ENCODE results near the gene HNRNPLL. TPM values are rescaled to one million over a fixed set of nuclear protein-coding genes. Genes with fewer than 3 reads are reported as not detected.

The HNRNPLL gene
- total RNA-seq, 4 donors from 2014 or later: 20.5 to 37.9 (median 26.8) TPM

GRCh38 chr2:38523728-38524437 lies 78.8 kb downstream of the HNRNPLL start:
- TF ChIP-seq, protein P1, sequence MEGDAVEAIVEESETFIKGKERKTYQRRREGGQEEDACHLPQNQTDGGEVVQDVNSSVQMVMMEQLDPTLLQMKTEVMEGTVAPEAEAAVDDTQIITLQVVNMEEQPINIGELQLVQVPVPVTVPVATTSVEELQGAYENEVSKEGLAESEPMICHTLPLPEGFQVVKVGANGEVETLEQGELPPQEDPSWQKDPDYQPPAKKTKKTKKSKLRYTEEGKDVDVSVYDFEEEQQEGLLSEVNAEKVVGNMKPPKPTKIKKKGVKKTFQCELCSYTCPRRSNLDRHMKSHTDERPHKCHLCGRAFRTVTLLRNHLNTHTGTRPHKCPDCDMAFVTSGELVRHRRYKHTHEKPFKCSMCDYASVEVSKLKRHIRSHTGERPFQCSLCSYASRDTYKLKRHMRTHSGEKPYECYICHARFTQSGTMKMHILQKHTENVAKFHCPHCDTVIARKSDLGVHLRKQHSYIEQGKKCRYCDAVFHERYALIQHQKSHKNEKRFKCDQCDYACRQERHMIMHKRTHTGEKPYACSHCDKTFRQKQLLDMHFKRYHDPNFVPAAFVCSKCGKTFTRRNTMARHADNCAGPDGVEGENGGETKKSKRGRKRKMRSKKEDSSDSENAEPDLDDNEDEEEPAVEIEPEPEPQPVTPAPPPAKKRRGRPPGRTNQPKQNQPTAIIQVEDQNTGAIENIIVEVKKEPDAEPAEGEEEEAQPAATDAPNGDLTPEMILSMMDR (IDR thresholded peaks at IDR 0.05): no peak
- H3K4me3 ChIP-seq (ENCODE audit: low read depth, poor library complexity, severe bottlenecking): no peak overlapping the region
- DNase-seq (ENCODE audit: low spot score in 2 of 2): no peak
- WGBS, 2 donors: 68 to 77% methylated on average over 11 of the region's 11 CpGs
- intact Hi-C loops (cut with DNase I; ENCODE audit: low total_unique reads): no loop called here

- WGBS, 2 donors: 70 to 74% methylated on average over 10 of the region's 10 CpGs
Observed at GRCh38 chr2:38522754-38523349, 79.9 kb downstream of the HNRNPLL start.

GRCh38 chr2:38521835-38522234 lies 80.9 kb downstream of the HNRNPLL start:
- no peak overlapping the region for H3K4me3 ChIP-seq (ENCODE audit: low read depth, poor library complexity, severe bottlenecking)
- intact Hi-C loops (cut with DNase I; ENCODE audit: low total_unique reads): no loop called here
- DNase-seq (ENCODE audit: low spot score in 2 of 2): no peak
- TF ChIP-seq POLR2A (IDR thresholded peaks at IDR 0.05): no peak
- TF ChIP-seq, protein P1 (IDR thresholded peaks at IDR 0.05): no peak
- 88 to 90% methylated on average over 4 of the region's 4 CpGs for WGBS, 2 donors

More at GRCh38 chr2:38522754-38523349, 79.9 kb downstream of the HNRNPLL start:
- no peak for TF ChIP-seq POLR2A (IDR thresholded peaks at IDR 0.05)
- H3K4me3 ChIP-seq (ENCODE audit: low read depth, poor library complexity, severe bottlenecking): no peak overlapping the region
- intact Hi-C loops (cut with DNase I; ENCODE audit: low total_unique reads): no loop called here
- no peak for DNase-seq (ENCODE audit: low spot score in 2 of 2)

- WGBS, 2 donors: 79 to 82% methylated on average over 6 of the region's 6 CpGs
- H3K4me3 ChIP-seq (ENCODE audit: low read depth, poor library complexity, severe bottlenecking): no peak overlapping the region
- TF ChIP-seq POLR2A (IDR thresholded peaks at IDR 0.05): no peak
- TF ChIP-seq, protein P1 (IDR thresholded peaks at IDR 0.05): no peak
- DNase-seq (ENCODE audit: low spot score in 2 of 2): peak in 1 of 2 donors; percentile 10
- intact Hi-C loops (cut with DNase I; ENCODE audit: low total_unique reads): no loop called here
Observed at GRCh38 chr2:38517284-38517683, 85.4 kb downstream of the HNRNPLL start.

DNA sequence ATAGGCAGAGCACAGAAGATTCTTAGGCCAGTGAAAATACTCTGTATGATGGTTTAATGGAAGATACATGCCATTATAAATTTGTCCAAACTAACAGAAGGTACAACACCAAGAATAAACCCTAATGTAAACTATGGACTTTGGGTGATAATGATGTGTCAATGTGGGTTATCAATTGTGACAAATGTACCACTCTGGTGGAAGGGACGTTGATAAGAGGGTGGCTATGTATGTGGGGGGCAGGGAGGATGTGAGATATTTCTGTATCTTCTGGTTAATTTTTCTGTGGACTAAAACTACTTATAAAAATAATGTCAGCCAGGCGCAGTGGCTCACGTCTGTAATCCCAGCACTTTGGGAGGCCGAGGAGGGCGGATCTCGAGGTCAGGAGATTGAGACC lies 86.2 kb downstream of the HNRNPLL start:
- intact Hi-C loops (cut with DNase I; ENCODE audit: low total_unique reads): no loop called here
- 73 to 74% methylated on average over 6 of the region's 6 CpGs for WGBS, 2 donors
- TF ChIP-seq POLR2A (IDR thresholded peaks at IDR 0.05): no peak
- TF ChIP-seq, protein P1 (IDR thresholded peaks at IDR 0.05): no peak
- H3K4me3 ChIP-seq (ENCODE audit: low read depth, poor library complexity, severe bottlenecking): no peak overlapping the region
- no peak for DNase-seq (ENCODE audit: low spot score in 2 of 2)

DNA sequence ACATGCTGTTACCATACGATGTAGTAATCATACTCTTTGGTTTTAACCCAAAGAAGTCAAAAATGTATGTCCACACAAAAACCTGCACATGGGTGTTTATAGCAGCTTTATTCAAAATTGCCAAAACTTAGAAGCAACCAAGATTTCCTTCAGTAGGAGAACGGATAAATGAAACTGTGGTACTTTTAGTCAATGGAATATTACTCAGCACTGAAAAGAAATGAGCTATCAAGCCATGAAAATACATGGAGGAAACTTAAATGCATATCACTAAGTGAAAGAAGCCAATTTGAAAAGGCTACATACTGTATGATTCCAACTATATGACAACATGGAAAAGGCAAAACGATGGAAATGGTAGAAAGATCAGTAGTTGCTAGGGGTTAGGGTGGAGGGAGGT lies 86.6 kb downstream of the HNRNPLL start:
- TF ChIP-seq, protein P1 (IDR thresholded peaks at IDR 0.05): no peak
- TF ChIP-seq POLR2A (IDR thresholded peaks at IDR 0.05): no peak
- DNase-seq (ENCODE audit: low spot score in 2 of 2): no peak
- WGBS, 2 donors: 67 to 68% methylated on average over 3 of the region's 3 CpGs
- intact Hi-C loops (cut with DNase I; ENCODE audit: low total_unique reads): no loop called here
- H3K4me3 ChIP-seq (ENCODE audit: low read depth, poor library complexity, severe bottlenecking): no peak overlapping the region
